HG03460 (cell line): ENCODE measurements around the gene DNAH11.

Experiments used
- ATAC-seq: cut with Tn5 transposase; IDR thresholded peaks from one replicate; pipeline ENCODE4 v1.9.1; 2021; ENCODE audit not compliant: unreplicated experiment

Gene DNAH11

DNA sequence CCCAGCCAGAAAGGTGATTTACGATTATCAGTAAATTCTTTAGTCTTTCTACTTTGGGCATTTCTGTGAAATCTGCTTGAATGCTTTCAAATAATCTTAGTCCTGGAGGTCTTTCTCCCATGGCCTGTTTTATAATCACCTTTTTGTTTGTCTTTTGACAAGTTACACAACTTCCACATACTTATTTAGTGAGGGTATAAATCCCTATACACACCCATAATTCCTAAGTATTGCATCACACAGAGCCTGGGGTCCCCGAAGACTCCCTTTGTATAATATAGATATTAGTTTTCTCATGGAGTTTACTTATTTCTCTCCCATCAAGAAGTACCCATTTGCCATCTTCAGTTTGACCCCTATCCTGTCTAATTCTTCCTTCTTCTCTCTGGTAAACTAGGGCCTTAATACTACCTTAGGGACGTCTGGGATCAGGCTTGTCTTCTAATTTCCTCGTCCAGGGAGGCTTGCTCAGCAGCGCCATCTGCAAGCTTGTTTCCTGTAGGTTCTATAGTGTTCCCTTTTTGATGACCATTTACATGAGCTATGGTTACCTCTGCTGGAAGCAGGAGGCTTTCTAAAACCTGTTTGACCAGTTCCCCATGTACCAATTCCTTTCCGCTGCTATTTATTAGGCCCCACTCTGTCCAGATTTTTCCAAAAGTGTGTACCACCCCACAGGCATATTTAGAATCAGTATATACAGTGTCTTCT, 8.1 kb downstream of the DNAH11 start:
- ATAC-seq = no peak

- ATAC-seq = no peak
Observed at GRCh38 chr7:21562385-21562784, 19.5 kb downstream of the DNAH11 start.

DNA sequence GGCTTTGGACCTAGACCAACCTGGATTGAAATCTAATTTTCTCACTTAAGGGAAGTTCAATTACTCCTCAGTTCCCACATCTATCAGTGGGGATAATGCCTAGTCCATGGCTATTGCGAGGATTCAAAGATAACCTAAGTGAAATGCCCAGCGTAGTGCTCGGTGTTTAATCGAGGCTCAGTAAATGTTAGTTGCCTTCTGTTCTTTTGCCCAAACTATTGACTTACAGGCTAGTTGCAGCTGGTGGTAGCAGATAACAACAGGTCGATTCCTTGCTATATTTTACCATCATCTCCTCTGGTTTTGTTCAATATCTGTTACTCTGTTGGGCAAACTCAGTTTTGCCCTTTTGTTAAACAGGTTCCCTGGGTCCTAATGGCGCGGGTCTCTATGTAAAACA, 22.8 kb downstream of the DNAH11 start:
- no peak for ATAC-seq

GRCh38 chr7:21566094-21566493, 23.3 kb downstream of the DNAH11 start:
- ATAC-seq = no peak

DNA sequence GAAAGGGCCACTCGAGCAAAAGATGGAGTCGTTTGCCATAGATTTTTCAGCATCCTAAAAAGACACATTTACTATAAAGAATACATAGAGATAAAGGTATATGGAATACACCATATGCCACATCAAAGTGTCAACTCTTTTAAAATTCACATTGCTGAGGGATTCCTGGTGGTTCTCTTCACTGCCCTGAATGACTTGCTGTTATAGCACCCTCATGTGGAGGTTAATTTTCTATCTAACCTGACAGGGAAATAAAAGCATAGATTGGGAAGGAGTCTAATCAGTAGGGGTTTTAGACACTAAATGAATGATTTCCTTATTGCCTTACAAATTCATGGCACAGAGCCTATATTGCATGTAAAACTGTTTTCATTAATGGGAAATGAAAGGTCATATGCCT, 25.9 kb downstream of the DNAH11 start:
- ATAC-seq = no peak

DNA sequence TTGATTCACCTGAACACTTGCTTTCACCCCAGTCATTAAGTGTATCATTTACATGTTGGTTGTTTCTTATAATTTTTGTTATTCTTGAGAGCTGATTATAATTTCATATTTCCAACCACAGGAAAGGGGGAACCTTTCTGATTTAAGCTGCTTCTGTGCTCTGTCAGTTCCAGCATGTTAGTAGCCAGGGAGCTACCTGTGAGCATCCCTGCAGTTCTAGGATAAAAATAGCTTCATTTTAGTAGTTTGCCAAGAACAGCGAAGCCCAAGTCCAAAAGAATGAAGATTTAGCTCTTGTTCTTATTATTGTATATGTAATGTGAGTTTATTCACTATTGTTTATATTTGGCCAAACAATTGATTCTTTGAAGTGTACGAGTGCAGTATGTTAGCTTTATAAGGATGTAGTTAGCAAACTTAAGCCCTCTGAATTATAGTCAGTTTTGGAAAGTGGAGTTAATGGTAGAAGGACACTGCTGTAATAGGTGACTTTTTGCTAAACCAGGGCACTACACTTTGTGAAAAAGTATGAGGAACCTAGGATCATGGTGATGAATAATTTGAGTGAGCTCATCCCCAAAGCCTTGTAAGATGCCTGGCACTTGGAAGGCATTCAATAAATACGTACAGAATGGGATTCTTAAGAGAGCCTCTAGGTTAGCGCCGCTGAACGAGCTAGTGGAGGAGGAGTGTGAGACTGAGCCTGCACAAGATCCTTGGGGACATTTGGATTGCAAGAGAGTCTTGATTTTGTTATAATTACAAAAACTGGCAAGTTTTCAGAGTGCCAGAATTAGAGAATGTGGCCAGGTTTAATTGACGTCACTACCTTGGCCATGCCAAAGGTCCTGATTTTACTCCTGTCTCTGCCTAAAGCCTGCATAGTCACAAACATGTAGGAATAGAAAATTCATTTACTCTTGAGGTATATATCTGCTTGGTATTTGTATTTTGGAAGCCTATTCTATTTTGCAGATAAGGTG, 29.8 kb downstream of the DNAH11 start:
- ATAC-seq = no peak

- ATAC-seq = no peak
Observed at GRCh38 chr7:21579341-21580072, 36.7 kb downstream of the DNAH11 start.

- no peak for ATAC-seq
Observed at GRCh38 chr7:21580073-21580521, 37.3 kb downstream of the DNAH11 start.

DNA sequence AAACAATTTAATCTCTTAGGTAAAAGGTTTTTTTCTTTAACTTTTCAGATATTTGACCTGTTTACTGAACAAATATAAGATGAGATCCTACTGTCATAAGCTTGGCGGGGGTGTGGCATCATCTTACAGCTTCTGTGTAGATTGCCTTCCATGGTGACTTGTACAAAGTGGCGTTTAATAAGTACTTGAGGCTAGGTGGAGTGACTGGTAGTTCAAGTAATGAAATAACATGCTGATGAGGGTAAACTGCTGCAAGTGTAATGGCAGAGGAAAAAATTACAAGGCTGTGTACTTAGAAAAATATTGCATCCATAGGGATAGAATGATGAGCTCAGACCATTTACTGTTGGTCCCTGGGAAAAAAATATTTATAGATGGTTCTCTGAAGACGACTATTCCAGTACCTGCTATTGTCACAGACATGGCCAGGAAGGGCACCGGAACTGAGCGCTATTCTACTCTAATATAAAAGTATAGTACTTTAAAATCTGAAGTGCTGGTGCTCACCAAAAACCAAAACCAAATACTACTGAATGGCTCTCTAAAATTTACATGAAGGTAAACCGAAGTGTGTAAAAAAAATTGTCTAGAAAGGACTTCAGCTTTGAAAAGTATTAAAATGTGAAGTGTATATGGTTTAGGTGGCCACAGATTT, 42.4 kb downstream of the DNAH11 start:
- ATAC-seq = no peak

GRCh38 chr7:21587139-21587784, 44.4 kb downstream of the DNAH11 start:
- ATAC-seq = no peak

DNA sequence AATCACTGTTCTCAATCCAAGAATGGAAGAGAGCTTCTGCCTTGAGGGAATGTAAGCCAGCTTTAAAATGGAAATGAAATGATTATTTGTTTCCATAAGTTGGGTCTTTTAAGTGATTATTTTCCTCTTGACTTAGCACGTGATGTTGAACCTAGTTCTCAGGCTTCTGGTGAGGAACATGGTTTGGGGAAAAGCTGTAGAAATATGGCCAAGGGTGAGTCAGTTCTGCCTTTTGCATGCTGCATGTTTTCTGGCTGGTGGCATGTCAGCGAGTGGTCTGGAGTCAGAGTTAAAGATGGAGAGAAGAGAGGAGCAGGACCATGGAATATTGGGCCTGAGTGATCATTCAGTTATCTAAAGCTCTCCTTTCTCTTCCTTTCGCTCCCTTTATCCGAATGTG, 54.0 kb downstream of the DNAH11 start:
- ATAC-seq = no peak

- no peak for ATAC-seq
Observed at GRCh38 chr7:21603462-21603861, 60.6 kb downstream of the DNAH11 start.

DNA sequence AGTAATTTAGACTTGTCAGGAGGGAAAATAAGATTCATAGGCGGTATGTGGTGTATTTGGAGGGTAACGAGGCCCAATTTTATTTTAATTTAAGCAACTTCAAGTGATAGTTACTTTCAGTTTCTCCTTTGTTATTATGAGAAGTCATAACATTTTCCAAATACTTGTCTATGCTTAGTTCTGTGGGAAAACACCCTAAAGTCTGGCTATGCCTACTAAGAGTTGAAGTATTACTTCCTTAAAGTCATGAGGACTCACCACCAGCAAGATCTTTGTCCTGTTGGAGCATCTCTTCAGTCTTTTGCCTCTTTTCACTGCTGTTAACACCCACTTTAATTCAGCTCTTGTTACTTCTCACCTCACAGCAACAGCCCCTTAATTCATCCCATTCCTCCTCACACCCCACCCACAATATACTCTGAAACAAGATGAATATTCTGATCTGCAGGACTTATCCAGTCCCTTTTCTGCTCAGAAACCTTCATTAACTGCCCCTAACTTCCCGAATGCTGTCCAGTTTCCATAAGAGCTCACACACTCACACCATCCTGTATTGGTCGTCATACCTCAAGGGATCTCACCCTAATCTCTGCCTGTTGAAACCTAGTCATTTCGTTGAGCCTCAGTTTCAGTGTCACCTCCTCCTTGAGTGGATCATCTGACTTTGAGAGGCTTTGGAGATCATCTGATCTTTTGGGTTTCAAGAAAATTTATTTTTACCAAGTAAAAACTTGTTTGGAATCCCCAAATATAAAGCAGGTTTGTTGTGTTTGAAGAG, 61.3 kb downstream of the DNAH11 start:
- no peak for ATAC-seq

DNA sequence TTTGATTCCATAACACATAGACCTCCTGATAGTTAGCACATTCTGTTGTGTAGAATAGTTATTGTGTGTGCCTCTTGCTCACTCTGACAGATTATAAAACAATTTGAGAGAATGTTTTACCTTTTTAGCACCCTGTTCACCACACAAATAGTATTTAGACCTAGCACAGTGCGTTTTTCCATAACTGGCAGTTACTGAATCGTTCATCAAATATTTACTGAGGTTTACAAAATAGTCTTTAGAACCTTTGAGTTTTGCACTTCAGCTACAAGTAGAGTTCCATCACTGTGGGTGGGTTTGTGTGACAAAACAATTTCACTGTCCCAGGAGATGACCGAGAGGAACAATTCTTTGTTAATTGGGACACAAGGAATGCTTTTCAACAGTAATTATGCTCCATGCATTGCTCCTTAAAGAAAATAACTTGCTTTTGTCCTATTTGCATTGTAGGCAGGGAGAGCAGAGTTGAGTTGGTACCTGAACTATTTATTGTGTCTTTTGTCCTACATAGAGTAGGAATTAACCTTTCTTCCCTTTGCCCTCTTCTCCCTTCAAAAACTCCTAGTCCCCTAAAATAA, 62.3 kb downstream of the DNAH11 start:
- ATAC-seq = no peak

GRCh38 chr7:21608465-21608864, 65.6 kb downstream of the DNAH11 start:
- ATAC-seq = no peak

GRCh38 chr7:21611129-21611528, 68.3 kb downstream of the DNAH11 start:
- ATAC-seq = no peak

GRCh38 chr7:21616091-21616490, 73.3 kb downstream of the DNAH11 start:
- ATAC-seq = no peak

GRCh38 chr7:21616796-21617436, 74.1 kb downstream of the DNAH11 start:
- no peak for ATAC-seq

GRCh38 chr7:21617513-21617912, 74.7 kb downstream of the DNAH11 start:
- ATAC-seq = no peak
